CD14-positive monocyte (primary cell): Measurements from ENCODE around the gene TBC1D5. TPM values are rescaled to one million over a fixed set of nuclear protein-coding genes. Genes with fewer than 3 reads are reported as not detected.
"Not testable (repeated sequence)": the region's sequence is repeated elsewhere in the genome, so short reads cannot be mapped to it uniquely, and the experiment has no call there.

ENCODE experiments used
- DNase-seq, 3 donors: peaks; one replicate each; pipeline ENCODE4 v3.0.0-alpha.2; 2011 to 2022
- H2AFZ ChIP-seq: 2 replicates; pipeline ENCODE4 v1.6.0; 2012; ENCODE audit warnings: mild to moderate bottlenecking, low read depth, low read length, inconsistent platforms; ENCODE audit not compliant: insufficient read depth, poor library complexity, severe bottlenecking
- H3K27ac ChIP-seq, 2 donors: 1 replicate in 1 of 2; 2 replicates in 1 of 2; pipeline ENCODE4 v1.5.1; 2012 to 2013; ENCODE audit warnings: low read length in 2 of 2, control low read depth in 1 of 2, inconsistent platforms in 1 of 2, low read depth in 1 of 2, mild to moderate bottlenecking in 1 of 2
- H3K27me3 ChIP-seq, 2 donors: one replicate each; pipeline versions ENCODE4 v1.6.0 to v1.6.1; 2011 to 2013; ENCODE audit warnings: low read length in 2 of 2; ENCODE audit not compliant: control insufficient read depth in 2 of 2, insufficient read depth in 2 of 2
- H3K36me3 ChIP-seq, 2 donors: replicated peaks in 1 of 2; 1 replicate in 1 of 2; 2 replicates in 1 of 2; pipeline versions ENCODE4 v1.5.1 to v1.6.1; 2012 to 2013; ENCODE audit warnings: low read length in 2 of 2, control low read depth in 1 of 2, inconsistent platforms in 1 of 2, mild to moderate bottlenecking in 1 of 2; ENCODE audit not compliant: insufficient read depth in 2 of 2, control insufficient read depth in 1 of 2
- H3K4me1 ChIP-seq, 2 donors: 1 replicate in 1 of 2; 2 replicates in 1 of 2; pipeline versions ENCODE4 v1.5.1 to v1.6.1; 2012 to 2013; ENCODE audit warnings: low read length in 2 of 2, control low read depth in 1 of 2, inconsistent platforms in 1 of 2, mild to moderate bottlenecking in 1 of 2, moderate library complexity in 1 of 2; ENCODE audit not compliant: insufficient read depth in 2 of 2, control insufficient read depth in 1 of 2
- H3K4me2 ChIP-seq: replicated peaks from 2 replicates; pipeline ENCODE3; 2012; ENCODE audit warnings: low read length, moderate library complexity, mild to moderate bottlenecking; ENCODE audit not compliant: poor library complexity, severe bottlenecking; ENCODE audit errors: extremely low read depth
- H3K4me3 ChIP-seq, 3 experiments: fragments of 200-600 bp in 1 of 3; sonication (generic) in 1 of 3; replicated peaks in 1 of 3; 1 replicate in 2 of 3; 2 replicates in 1 of 3; pipeline ENCODE4 v1.5.1; 2011 to 2013; ENCODE audit warnings: low read length in 3 of 3, mild to moderate bottlenecking in 3 of 3, control low read depth in 2 of 3, low read depth in 2 of 3, inconsistent platforms in 1 of 3, moderate library complexity in 1 of 3
- H3K79me2 ChIP-seq: 2 replicates; pipeline ENCODE4 v1.6.0; 2012; ENCODE audit warnings: mild to moderate bottlenecking, control low read depth, inconsistent platforms, low read length, moderate library complexity; ENCODE audit not compliant: insufficient read depth
- H3K9ac ChIP-seq: 2 replicates; pipeline ENCODE4 v1.6.0; 2017; ENCODE audit warnings: low read length, mild to moderate bottlenecking; ENCODE audit not compliant: insufficient read depth, poor library complexity, severe bottlenecking
- H3K9me3 ChIP-seq, 2 donors: replicated peaks in 1 of 2; 1 replicate in 1 of 2; 2 replicates in 1 of 2; pipeline versions ENCODE4 v1.5.1 to v1.6.1; 2012 to 2013; ENCODE audit warnings: low read length in 2 of 2, control low read depth in 1 of 2; ENCODE audit not compliant: control insufficient read depth in 1 of 2, insufficient read depth in 1 of 2
- H4K20me1 ChIP-seq: 2 replicates; pipeline ENCODE4 v1.6.0; 2012; ENCODE audit warnings: mild to moderate bottlenecking, low read length, control low read depth, moderate library complexity; ENCODE audit not compliant: insufficient read depth
- H3K27ac Mint-ChIP-seq, 7 donors: one replicate each; pipeline ENCODE4 v1.8.0; 2020; ENCODE audit warnings: mild to moderate bottlenecking in 7 of 7, mixed read lengths in 7 of 7, moderate library complexity in 6 of 7, inconsistent platforms in 2 of 7
- H3K27me3 Mint-ChIP-seq, 3 donors: one replicate each; pipeline ENCODE4 v1.8.0; 2021 to 2022; ENCODE audit warnings: low read depth in 3 of 3, mild to moderate bottlenecking in 3 of 3, mixed read lengths in 3 of 3, moderate library complexity in 3 of 3, inconsistent platforms in 1 of 3
- H3K36me3 Mint-ChIP-seq, 2 donors: one replicate each; pipeline ENCODE4 v1.8.0; 2020; ENCODE audit warnings: mixed read lengths in 2 of 2, inconsistent platforms in 1 of 2, mild to moderate bottlenecking in 1 of 2
- H3K4me1 Mint-ChIP-seq: one replicate; pipeline ENCODE4 v1.8.0; 2020; ENCODE audit warnings: mild to moderate bottlenecking, mixed read lengths
- H3K4me3 Mint-ChIP-seq, 2 donors: one replicate each; pipeline ENCODE4 v1.8.0; 2020; ENCODE audit warnings: mild to moderate bottlenecking in 2 of 2, mixed read lengths in 2 of 2, moderate library complexity in 1 of 2
- H3K9me3 Mint-ChIP-seq, 7 donors: one replicate each; pipeline ENCODE4 v1.8.0; 2020 to 2022; ENCODE audit warnings: mixed read lengths in 7 of 7, mild to moderate bottlenecking in 6 of 7, moderate library complexity in 6 of 7, inconsistent platforms in 2 of 7
- WGBS: methylation state at CpG from one replicate; pipeline ENCODE4 v1.1.5; 2013; ENCODE audit warnings: missing lambda C conversion rate; ENCODE audit not compliant: insufficient coverage; 5-methylcytosine and 5-hydroxymethylcytosine counted together
- intact Hi-C, 2 donors: fragments of 100-400 bp; cut with micrococcal nuclease; formaldehyde crosslinking; loops; one replicate each; pipeline versions ENCODE4 v1.15.0 to v1.15.1; 2023
- polyA plus RNA-seq, 3 donors: library from polyadenylated mRNA; depleted of rRNA in 1 of 3; unstranded in 2 of 3; stranded (reverse) in 1 of 3; fragments of 300-500 nt in 2 of 3; fragments of >200 nt in 1 of 3; fragmentation: Illumina TruSeq in 2 of 3; gene quantifications; 1 replicate in 2 of 3; 2 replicates in 1 of 3; pipeline ENCODE4 v1.2.3, GENCODE V29; 2012 to 2021
- TF ChIP-seq, protein P1 (sequence below): fragments of 200-600 bp; IDR thresholded peaks from one replicate; pipeline ENCODE4 v1.8.0; 2022; ENCODE audit warnings: antibody characterized with exemption, mild to moderate bottlenecking

Gene TBC1D5
- polyA plus RNA-seq, 3 donors: 17.6 to 35.3 (median 21.0) TPM

DNA sequence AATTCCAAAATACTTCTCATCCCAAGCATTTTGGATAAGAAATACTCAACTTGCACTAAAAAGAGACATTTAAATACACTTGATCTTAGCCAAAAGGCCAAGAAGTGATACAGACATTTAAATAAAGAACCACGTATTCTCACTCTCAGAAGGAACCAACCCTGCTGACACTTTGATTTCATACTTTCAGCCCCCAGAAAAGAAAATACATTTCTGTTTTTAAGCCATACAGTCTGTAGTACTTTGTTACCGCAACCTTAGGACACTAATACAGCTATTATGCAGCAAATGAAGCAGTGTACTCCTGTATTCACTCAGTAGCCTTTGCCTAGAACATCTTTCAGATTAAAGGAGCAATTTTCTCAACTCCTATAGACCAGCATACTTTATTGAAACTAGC, 86.7 kb downstream of the TBC1D5 start:
- Mint-ChIP-seq H3K27me3 (peaks cover 0 to 3% (median 1%) of the 10 kb centered on the region in 3 donors), H3K27ac (no peak overlapping the region), H3K36me3 (peaks cover 2 to 9% of the 10 kb centered on the region in 2 donors), H3K4me1 (peaks cover 9% of the 10 kb centered on the region), H3K9me3 (no peaks in the 10 kb centered on the region), H3K4me3 (no peak overlapping the region)
- Histone ChIP-seq H3K4me1 (no peaks in the 10 kb centered on the region), H3K4me2 (no peak overlapping the region), H3K79me2 (peaks cover 4% of the 10 kb centered on the region), H2AFZ (no peak overlapping the region), H3K4me3 (no peak overlapping the region), H4K20me1 (peaks cover 14% of the 10 kb centered on the region), H3K9me3 (no peaks in the 10 kb centered on the region), H3K36me3 (no peaks in the 10 kb centered on the region), H3K27ac (no peak overlapping the region), H3K9ac (no peak overlapping the region), H3K27me3 (no peaks in the 10 kb centered on the region)
- intact Hi-C loops: no loop called here
- WGBS: 89% methylated on average over 2 of the region's 2 CpGs
- no peak for DNase-seq
- TF ChIP-seq, protein P1, sequence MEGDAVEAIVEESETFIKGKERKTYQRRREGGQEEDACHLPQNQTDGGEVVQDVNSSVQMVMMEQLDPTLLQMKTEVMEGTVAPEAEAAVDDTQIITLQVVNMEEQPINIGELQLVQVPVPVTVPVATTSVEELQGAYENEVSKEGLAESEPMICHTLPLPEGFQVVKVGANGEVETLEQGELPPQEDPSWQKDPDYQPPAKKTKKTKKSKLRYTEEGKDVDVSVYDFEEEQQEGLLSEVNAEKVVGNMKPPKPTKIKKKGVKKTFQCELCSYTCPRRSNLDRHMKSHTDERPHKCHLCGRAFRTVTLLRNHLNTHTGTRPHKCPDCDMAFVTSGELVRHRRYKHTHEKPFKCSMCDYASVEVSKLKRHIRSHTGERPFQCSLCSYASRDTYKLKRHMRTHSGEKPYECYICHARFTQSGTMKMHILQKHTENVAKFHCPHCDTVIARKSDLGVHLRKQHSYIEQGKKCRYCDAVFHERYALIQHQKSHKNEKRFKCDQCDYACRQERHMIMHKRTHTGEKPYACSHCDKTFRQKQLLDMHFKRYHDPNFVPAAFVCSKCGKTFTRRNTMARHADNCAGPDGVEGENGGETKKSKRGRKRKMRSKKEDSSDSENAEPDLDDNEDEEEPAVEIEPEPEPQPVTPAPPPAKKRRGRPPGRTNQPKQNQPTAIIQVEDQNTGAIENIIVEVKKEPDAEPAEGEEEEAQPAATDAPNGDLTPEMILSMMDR: no peak

DNA sequence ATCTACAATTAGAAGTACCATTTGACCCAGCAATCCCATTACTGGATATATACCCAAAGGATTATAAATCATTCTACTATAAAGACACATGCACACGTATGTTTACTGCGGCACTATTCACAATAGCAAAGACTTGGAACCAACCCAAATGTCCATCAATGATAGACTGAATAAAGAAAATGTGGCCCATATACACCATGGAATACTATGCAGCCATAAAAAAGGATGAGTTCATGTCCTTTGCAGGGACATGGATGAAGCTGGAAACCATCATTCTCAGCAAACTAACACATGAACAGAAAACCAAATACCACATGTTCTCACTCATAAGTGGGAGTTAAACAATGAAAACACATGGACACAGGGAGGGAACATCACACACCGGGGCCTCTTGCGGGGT, 92.7 kb downstream of the TBC1D5 start:
- not testable (repeated sequence) for H3K4me3 ChIP-seq, H2AFZ ChIP-seq, H3K36me3 ChIP-seq, H3K4me3 Mint-ChIP-seq, H3K27ac Mint-ChIP-seq, H3K36me3 Mint-ChIP-seq, DNase-seq, H3K27me3 Mint-ChIP-seq, H3K9ac ChIP-seq, H3K4me1 Mint-ChIP-seq, H3K4me1 ChIP-seq, H3K27ac ChIP-seq, H3K4me2 ChIP-seq, H3K9me3 ChIP-seq, H3K9me3 Mint-ChIP-seq, H3K27me3 ChIP-seq
- 100% methylated on average over 1 of the region's 4 CpGs for WGBS
- intact Hi-C loops: loop anchor here in 1 of 2 donors (10.0 kb wide), 1 partner anchor 95 kb away; the partner anchor contains the start of gene TBC1D5
- Histone ChIP-seq H4K20me1 (peaks cover 47% of the 10 kb centered on the region), H3K79me2 (peaks cover 19% of the 10 kb centered on the region)

DNA sequence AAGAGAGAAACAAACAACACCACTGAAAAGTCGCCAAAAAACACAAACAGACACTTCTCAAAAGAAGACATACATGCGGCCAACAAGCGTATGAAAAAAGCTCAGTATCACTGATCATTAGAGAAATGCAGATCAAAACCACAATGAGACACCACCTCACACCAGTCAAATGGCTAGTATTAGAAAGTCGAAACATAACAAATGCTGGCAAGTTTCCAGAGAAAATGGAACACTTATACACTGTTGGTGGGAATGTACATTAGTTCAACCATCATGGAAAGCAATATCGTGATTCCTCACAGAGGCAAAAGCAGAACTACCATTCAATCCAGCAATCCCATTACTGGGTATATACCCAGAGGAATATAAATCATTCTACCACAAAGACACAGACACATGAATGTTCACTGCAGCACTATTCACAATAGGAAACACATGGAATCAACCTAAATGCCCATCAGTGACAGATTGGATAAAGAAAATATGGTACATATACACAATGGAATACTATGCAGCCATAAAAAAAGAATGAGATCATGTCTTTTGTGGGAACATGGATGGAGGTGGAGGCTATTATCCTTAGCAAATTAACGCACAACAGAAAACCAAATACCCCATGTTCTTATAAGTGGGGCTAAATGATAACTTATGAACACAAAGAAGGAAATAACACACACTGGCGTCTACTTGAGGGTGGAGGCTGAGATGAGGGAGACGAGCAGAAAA, 93.6 kb downstream of the TBC1D5 start:
- intact Hi-C loops: loop anchor here in 1 of 2 donors (10.0 kb wide), 1 partner anchor 96 kb away; the partner anchor contains the start of gene TBC1D5
- DNase-seq, H3K36me3 Mint-ChIP-seq, H3K27me3 ChIP-seq, H2AFZ ChIP-seq, H3K36me3 ChIP-seq, H3K9ac ChIP-seq, H3K27me3 Mint-ChIP-seq, H3K4me1 ChIP-seq, H3K9me3 Mint-ChIP-seq, H3K4me1 Mint-ChIP-seq, H3K9me3 ChIP-seq, H3K27ac ChIP-seq, H3K4me2 ChIP-seq, H3K27ac Mint-ChIP-seq, H3K4me3 ChIP-seq, H3K4me3 Mint-ChIP-seq: not testable (repeated sequence)
- 89% methylated on average over 1 of the region's 8 CpGs for WGBS
- Histone ChIP-seq H3K79me2 (peaks cover 27% of the 10 kb centered on the region), H4K20me1 (peaks cover 47% of the 10 kb centered on the region)
